Measurements from ENCODE around the gene FAM53B. TPM values are rescaled to one million over a fixed set of nuclear protein-coding genes. Genes with fewer than 3 reads are reported as not detected.
A peak's percentile ranks its signal among the peaks of the same experiment; 100 is the strongest.

FAM53B gene
- total and polyA plus RNA-seq, 4 donors = 14.6 to 45.4 (median 18.2) TPM

- DNase-seq (no peak), ATAC-seq (ENCODE audit: insufficient read depth, low FRiP score) (no peak)
- peaks cover 18 to 47% (median 35%) of the 10 kb centered on the region in 5 donors for H3K4me1 ChIP-seq (ENCODE audit: control insufficient read depth in 5 of 5, insufficient read depth in 5 of 5, low read length in 5 of 5)
- H3K9ac ChIP-seq (ENCODE audit: insufficient read depth in 1 of 2, low read length in 2 of 2) = no peak overlapping the region
- 55 to 79% methylated on average over 11 of the region's 11 CpGs for WGBS, 2 donors
- H3K9me3 ChIP-seq (ENCODE audit: control insufficient read depth in 4 of 4, insufficient read depth in 3 of 4, low read length in 3 of 4) = no peaks in the 10 kb centered on the region
- H3K27ac ChIP-seq (ENCODE audit: low read depth in 1 of 2, low read length in 1 of 2) = peak overlapping the region; percentile 63 to 75
- no peak for TF ChIP-seq CTCF (IDR thresholded peaks at IDR 0.05; ENCODE audit: control extremely low read depth, extremely low read depth)
- H3K27me3 ChIP-seq (ENCODE audit: control insufficient read depth in 3 of 3, insufficient read depth in 3 of 3, low read length in 2 of 3) = no peaks in the 10 kb centered on the region
- H3K36me3 ChIP-seq (ENCODE audit: control insufficient read depth in 4 of 4, insufficient read depth in 4 of 4, low read length in 4 of 4) = peaks cover 0 to 8% (median 2%) of the 10 kb centered on the region in 4 donors
- no peak overlapping the region for H3K4me3 ChIP-seq
Observed at GRCh38 chr10:124668517-124669051, 75.6 kb downstream of the FAM53B start.

- ATAC-seq (ENCODE audit: insufficient read depth, low FRiP score) (no peak), DNase-seq (no peak)
- Histone ChIP-seq H3K9me3 (ENCODE audit: control insufficient read depth in 4 of 4, insufficient read depth in 3 of 4, low read length in 3 of 4) (no peaks in the 10 kb centered on the region), H3K4me1 (ENCODE audit: control insufficient read depth in 5 of 5, insufficient read depth in 5 of 5, low read length in 5 of 5) (peaks cover 14 to 38% (median 29%) of the 10 kb centered on the region in 5 donors), H3K9ac (ENCODE audit: insufficient read depth in 1 of 2, low read length in 2 of 2) (no peak overlapping the region), H3K27ac (ENCODE audit: low read depth in 1 of 2, low read length in 1 of 2) (peak overlapping the region; percentile 63 to 68), H3K27me3 (ENCODE audit: control insufficient read depth in 3 of 3, insufficient read depth in 3 of 3, low read length in 2 of 3) (no peaks in the 10 kb centered on the region), H3K36me3 (ENCODE audit: control insufficient read depth in 4 of 4, insufficient read depth in 4 of 4, low read length in 4 of 4) (peaks cover 0 to 14% (median 4%) of the 10 kb centered on the region in 4 donors), H3K4me3 (no peak overlapping the region)
- TF ChIP-seq CTCF (IDR thresholded peaks at IDR 0.05; ENCODE audit: control extremely low read depth, extremely low read depth) = no peak
- 78 to 89% methylated on average over 15 of the region's 15 CpGs for WGBS, 2 donors
Observed at GRCh38 chr10:124667425-124668345, 76.5 kb downstream of the FAM53B start.

- Histone ChIP-seq H3K4me1 (ENCODE audit: control insufficient read depth in 5 of 5, insufficient read depth in 5 of 5, low read length in 5 of 5) (peaks cover 7 to 31% (median 26%) of the 10 kb centered on the region in 5 donors), H3K27me3 (ENCODE audit: control insufficient read depth in 3 of 3, insufficient read depth in 3 of 3, low read length in 2 of 3) (no peaks in the 10 kb centered on the region), H3K36me3 (ENCODE audit: control insufficient read depth in 4 of 4, insufficient read depth in 4 of 4, low read length in 4 of 4) (peaks cover 0 to 15% (median 5%) of the 10 kb centered on the region in 4 donors), H3K9ac (ENCODE audit: insufficient read depth in 1 of 2, low read length in 2 of 2) (no peak overlapping the region), H3K9me3 (ENCODE audit: control insufficient read depth in 4 of 4, insufficient read depth in 3 of 4, low read length in 3 of 4) (no peaks in the 10 kb centered on the region), H3K27ac (ENCODE audit: low read depth in 1 of 2, low read length in 1 of 2) (no peak overlapping the region), H3K4me3 (no peak overlapping the region)
- WGBS, 2 donors = 93% methylated on average over 10 of the region's 10 CpGs
- no peak for TF ChIP-seq CTCF (IDR thresholded peaks at IDR 0.05; ENCODE audit: control extremely low read depth, extremely low read depth)
- ATAC-seq (ENCODE audit: insufficient read depth, low FRiP score) (no peak), DNase-seq (no peak)
Observed at GRCh38 chr10:124666494-124666893, 77.7 kb downstream of the FAM53B start.
